GM21515 (cell line): ENCODE results near the gene TCERG1.
"Not testable (repeated sequence)": the region's sequence is repeated elsewhere in the genome, so short reads cannot be mapped to it uniquely, and the experiment has no call there.

Source experiments
- ATAC-seq: cut with Tn5 transposase; IDR thresholded peaks from one replicate; pipeline ENCODE4 v1.9.1; 2021; ENCODE audit not compliant: unreplicated experiment

The TCERG1 gene

GRCh38 chr5:146519554-146519953 is 72.4 kb downstream of the TCERG1 start:
- no peak for ATAC-seq

- no peak for ATAC-seq
These were observed 73.6 kb downstream of the TCERG1 start for GRCh38 chr5:146520731-146521130.

DNA sequence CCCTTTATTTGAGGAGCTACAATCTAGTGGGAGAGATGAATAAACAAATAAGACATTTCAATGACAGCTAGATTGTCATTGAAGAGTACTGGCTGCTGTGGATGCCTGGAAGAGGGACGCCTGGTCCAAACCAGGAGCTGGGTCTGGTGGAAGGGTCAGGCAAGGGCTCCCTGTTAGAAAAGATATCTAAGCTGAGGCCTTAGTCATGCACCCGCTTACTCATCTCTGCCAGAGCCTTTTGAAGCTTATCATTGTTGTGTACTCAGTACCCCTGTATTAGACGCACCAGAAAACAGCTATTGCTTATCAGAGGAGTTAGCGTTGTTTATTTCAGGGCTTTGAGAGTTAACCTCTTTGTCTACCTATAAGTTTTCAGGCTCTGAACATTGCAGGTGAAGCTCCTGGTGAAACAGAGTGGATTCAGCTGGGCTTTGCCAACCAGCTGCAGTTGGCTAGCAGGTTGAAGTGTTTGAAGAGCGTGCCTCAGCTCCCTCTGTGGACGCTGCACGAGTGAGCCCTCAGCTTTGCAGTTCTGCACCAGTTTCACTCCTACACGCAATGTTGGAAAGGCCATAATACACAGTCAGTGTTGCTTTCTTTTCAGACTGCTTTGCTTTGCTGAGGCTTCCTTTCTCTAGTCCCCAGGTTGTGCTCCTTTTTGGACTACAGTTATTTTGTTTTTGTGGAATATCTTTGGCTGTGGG is 74.4 kb downstream of the TCERG1 start:
- ATAC-seq = no peak

DNA sequence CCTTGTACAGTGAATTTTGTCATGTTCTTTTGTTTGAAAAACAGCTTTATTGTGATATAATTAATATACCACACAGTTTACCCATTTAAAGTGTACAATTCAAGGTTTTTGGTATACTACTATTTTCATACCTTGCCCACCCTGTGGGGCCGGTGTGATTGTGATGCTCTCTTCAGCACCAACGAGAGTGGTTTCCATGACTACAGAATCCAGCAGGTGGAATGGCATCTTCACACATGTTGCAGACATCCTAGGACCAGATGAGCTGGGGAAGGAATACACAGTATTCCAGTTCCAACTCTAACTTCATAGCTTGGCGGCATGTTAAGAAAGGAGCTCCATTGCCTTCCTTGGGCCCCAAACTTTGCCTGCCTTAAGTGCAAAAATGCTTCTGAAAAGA is 76.6 kb downstream of the TCERG1 start:
- no peak for ATAC-seq

GRCh38 chr5:146527785-146528184 is 80.7 kb downstream of the TCERG1 start:
- ATAC-seq = no peak

DNA sequence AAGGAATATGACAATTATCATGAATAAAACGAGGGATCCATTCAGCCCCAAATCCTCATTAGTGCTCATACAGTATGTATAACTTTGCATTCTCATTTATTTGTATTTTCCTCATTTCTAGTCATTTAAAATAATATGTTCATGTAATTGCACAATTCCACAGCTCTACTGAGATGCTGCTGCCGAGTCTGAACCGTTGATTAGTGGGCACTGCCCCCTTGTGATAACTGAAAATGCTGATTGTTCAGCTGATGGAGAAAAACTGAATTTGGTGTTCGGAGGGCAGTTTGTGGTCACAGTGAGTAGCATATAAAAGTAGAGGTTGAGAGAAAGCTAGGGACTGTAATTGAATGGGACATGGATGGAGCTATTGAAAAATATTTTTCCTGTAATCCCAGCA is 81.1 kb downstream of the TCERG1 start:
- no peak for ATAC-seq

DNA sequence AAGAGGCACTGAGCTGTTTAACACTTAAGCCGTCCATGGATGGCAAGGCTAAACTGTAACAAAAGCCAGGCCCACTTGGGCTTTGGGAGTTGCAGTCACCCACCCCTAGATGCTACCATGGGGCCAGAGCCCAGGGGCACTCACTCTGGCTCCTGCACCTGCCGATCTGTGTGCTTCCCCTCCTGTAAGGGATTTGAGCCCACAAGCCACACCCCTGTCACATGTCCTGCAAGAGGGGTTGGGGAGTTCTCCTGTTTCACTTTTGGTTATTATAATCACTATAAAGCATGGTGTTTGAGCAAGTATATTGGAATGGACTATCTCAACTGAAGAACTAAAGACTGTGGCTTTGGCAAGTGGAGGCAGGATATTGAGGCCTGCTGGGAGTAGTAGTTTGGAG is 82.9 kb downstream of the TCERG1 start:
- peak; percentile 61 for ATAC-seq

DNA sequence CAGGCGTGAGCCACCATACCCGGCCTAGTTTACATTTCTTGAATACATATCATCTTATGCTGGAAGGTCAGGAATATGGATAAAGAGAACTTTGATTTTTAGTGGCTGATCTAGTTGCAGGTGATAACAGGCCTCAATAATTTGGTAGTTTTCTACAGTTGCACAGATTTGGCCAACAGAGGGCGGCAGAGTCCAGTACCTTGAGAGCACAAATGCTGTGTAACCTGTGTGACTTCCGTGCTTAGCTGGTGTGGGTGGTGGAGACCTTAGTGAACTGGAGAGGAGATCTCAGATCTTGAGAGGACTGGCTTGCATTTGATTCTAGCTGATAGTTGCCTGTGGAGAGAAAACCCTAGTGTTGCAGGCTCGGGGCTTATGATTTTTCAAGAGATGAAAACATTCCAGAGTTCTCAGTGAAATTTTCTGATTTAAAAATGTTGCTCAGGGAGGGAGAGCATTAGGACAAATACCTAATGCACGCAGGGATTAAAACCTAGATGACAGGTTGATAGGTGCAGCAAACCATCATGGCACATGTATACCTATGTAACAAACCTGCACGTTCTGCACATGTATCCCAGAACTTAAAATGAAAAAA is 86.2 kb downstream of the TCERG1 start:
- ATAC-seq = peak; percentile 97

DNA sequence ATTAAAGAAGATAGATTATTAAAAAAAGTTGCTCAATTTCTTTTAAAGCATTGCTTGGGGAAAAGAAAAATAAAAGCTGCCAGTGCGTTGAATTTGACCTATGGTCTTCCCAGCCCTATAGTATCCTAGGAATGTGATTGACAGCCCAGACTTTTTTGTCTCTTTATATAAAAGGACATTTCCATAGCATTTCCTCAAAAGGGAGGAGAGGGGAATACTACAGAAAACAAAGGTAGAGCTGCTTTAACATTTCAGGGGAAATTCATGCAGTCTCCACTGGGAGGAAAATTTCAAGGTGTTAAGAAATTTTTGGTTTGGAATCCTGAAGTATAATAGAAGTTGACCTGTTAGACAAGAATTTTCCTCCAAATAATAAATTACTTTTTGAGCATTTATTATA is 86.7 kb downstream of the TCERG1 start:
- no peak for ATAC-seq

GRCh38 chr5:146538432-146538831 is 91.3 kb downstream of the TCERG1 start:
- ATAC-seq = no peak

DNA sequence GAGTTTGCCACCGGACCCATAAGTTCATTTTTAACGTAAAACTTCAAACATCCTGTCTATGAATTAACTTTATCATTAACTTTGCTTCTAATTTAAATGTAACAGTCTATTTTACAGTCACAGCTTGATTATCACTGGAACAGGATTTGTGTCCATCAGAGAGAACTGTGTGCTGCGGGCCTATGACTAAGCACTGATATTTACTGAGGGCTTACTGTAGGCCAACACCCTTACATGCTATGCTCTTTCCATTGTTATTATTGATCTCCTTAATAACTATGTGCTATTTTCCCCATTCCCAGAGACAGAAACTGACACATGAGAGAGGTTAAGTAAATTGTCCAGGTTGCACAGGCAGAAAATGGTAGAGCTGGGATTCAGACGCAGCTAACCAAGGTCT is 92.8 kb downstream of the TCERG1 start:
- no peak for ATAC-seq

DNA sequence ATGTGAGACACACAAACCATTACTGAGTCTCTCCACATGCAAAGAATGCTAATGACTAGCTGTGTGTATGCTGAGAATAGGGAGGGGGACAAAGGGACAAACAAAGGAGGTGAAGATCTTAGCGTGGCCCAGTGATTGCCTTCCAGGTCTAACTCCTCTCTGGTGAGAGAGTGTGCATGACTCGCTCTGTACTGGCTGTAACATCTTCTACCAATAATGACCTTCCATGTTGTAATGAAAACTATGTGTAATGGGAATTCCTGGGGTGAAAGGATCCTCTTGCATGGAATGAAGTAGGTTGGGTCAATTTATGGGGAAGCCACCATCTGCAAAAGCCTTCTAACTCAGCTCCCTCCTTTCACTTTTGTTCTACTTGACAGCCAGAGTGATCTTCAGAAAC is 93.3 kb downstream of the TCERG1 start:
- no peak for ATAC-seq

DNA sequence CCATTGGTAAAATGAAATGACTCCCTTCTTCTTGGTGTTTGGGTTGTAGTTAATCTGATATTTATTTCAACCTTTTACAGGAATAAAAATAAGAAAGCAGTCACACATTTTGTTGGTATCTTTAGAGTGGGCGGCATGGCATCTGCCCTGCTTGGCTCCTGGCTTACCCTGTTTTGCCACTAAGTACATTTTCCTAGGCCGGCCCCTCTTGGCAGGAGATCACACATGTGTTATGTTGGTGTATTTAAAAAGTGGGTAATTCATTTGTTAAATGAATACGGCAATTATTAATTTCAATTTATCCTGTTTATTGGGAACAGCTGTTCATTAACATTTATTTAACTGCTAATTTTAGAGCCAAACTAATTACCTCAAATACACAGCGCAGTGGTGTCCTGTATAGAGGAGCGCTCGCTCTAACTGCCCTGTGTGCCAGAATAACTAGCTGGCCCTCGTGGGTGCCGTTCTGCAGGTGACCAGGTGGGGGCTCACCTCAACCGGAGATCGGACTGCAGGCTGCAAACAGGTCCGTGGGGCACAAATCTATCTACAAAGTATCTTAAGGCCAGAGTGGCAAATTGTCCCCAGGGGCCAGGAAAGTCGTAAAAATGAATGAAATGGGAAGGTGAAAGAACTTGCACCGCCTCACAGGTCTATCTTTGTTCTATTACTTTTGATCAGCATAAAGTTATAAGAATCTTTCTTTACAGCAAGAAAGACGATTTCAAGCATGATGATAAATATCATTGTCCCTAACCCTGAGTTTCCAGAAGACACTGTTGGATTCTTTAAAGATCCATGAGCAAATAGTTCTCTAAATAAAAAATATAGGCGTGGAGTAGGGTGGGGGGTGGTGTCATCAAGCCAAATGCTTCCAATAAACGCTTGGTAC is 95.1 kb downstream of the TCERG1 start:
- peak; percentile 99 for ATAC-seq

- no peak for ATAC-seq
These were observed 97.1 kb downstream of the TCERG1 start for GRCh38 chr5:146544232-146544631.

- ATAC-seq = no peak
These were observed 101.8 kb downstream of the TCERG1 start for GRCh38 chr5:146548781-146549449.

- ATAC-seq = no peak
These were observed 102.5 kb downstream of the TCERG1 start for GRCh38 chr5:146549615-146550014.

- ATAC-seq = no peak
These were observed 106.3 kb downstream of the TCERG1 start for GRCh38 chr5:146553446-146553845.

DNA sequence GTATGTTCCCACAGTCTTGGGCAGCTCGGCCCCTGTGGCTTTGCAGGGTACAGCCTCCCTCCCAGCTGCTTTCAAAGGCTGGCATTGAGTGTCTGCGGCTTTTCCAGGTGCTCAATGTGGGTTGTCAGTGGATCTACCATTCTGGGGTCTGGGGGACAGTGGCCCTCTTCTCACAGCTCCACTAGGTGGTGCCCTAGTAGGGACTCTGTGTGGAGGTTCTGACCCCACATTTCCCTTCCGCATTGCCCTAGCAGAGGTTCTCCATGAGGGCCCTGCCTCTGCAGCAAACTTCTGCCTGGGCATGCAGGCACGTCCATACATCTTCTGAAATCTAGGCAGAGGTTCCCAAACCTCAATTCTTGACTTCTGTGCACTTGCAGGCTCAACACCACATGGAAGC is 109.8 kb downstream of the TCERG1 start:
- not testable (repeated sequence) for ATAC-seq

DNA sequence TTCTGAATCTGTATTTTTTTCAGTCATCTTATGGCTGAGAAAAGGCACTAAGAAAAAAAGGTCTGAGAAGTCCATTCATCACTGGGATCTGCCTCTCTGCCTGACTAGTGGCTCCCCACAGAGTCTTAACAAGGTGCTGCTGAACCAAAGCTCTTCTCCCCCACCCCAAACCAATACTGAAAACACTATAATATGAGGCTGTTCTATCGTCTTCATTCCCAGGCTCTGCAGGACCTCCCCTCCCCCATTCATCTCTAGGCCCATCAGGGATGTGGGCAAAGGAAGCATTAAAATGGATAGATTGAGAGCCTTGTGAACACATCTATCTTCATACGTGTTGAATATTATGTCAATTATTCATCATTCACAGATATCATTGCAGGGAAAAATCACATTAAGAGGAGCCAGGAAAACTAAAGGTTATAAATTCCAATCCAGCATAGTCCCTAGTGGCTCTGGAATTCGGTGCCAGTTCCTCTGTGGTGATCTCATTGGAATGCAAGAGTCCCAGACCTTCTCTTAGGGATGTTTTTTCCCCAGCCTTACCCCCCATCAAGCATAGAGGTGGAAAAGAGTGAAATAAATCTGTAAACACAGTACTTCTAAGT is 113.2 kb downstream of the TCERG1 start:
- ATAC-seq = no peak
